Right cardiac atrium (tissue), 5 donors: ENCODE data around the gene LMF1. TPM values are rescaled to one million over a fixed set of nuclear protein-coding genes. Genes with fewer than 3 reads are reported as not detected.

Experiments used
- ATAC-seq, 2 donors: fragments of 200-7000 bp; cut with Tn5 transposase; one replicate each; pipeline versions ENCODE4 v1.8.0 to v1.9.1; 2020; ENCODE audit warnings: moderate library complexity in 2 of 2, mild to moderate bottlenecking in 1 of 2
- DNase-seq, 3 donors: peaks; one replicate each; pipeline ENCODE4 v3.0.0-alpha.2; 2020
- H3K27ac ChIP-seq: one replicate; pipeline ENCODE4 v1.5.1; 2013; ENCODE audit warnings: mild to moderate bottlenecking, low read length, control low read depth, moderate library complexity
- H3K27me3 ChIP-seq: one replicate; pipeline ENCODE4 v1.6.1; 2013; ENCODE audit not compliant: control insufficient read depth, insufficient read depth
- H3K4me1 ChIP-seq: one replicate; pipeline ENCODE4 v1.6.1; 2013; ENCODE audit warnings: low read length; ENCODE audit not compliant: control insufficient read depth, insufficient read depth
- H3K4me3 ChIP-seq: one replicate; pipeline ENCODE4 v1.5.1; 2013; ENCODE audit warnings: low read length, control low read depth
- H3K9me3 ChIP-seq: one replicate; pipeline ENCODE4 v1.6.1; 2013; ENCODE audit warnings: low read length; ENCODE audit not compliant: control insufficient read depth
- WGBS: extraction: QIAGEN DNeasy Blood & Tissue Kit; methylation state at CpG from one replicate; pipeline ENCODE4 v1.1.7; 2013; 5-methylcytosine and 5-hydroxymethylcytosine counted together
- intact Hi-C, 4 donors: fragments of 100-400 bp; cut with DNase I; formaldehyde crosslinking; loops; one replicate each; pipeline versions ENCODE4 v1.11.0 to v1.14.0; 2022 to 2023
- polyA plus RNA-seq: library from polyadenylated mRNA; stranded (reverse); fragments of 200-250 nt; gene quantifications from one replicate; pipeline ENCODE4 v1.2.3, GENCODE V29; 2013
- total RNA-seq, 4 donors: library from RNA; stranded (reverse); fragmentation: NEBNext Ultra II Directional; extraction: Animal tissue kit (Norgen Biotek cat#: 25700); gene quantifications; one replicate each; pipeline ENCODE4 v1.2.1, GENCODE V29; 2021
- donor health status: healthy with polysubstance abuse.
- donor health status: DM: no; HTN: yes; CAD: no.
- donor health status: DM: no; HTN: no; CAD: no.
- donor health status: DM: no; HTN: yes; CAD: no; lungs with severe emphysema.
- donor health status: DM: yes; HTN: yes; CAD: no.

LMF1 gene
- total and polyA plus RNA-seq, 5 donors: 7.8 to 13.3 (median 10.8) TPM

DNA sequence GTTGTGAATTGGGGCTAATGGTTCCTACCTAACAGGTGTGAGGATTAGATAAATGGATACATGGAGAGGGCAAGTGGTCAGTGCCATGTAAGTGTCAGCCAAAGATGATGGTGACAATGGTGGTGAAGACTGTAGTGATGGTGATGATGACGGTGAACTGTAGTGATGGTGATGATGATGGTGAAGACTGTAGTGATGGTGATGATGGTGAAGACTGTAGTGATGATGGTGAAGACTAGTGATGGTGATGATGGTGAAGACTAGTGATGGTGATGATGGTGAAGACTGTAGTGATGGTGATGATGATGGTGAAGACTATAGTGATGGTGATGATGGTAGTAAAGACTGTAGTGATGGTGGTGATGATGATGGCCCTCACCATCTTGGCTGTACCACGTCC, 152.2 kb downstream of the LMF1 start:
- 74% methylated on average over 2 of the region's 2 CpGs for WGBS
- no peak for DNase-seq
- no peaks in the 10 kb centered on the region for H3K9me3 ChIP-seq
- no peaks in the 10 kb centered on the region for H3K4me1 ChIP-seq
- intact Hi-C loops: no loop called here
- H3K27ac ChIP-seq: no peak overlapping the region
- no peak overlapping the region for H3K4me3 ChIP-seq
- no peak for ATAC-seq
- no peaks in the 10 kb centered on the region for H3K27me3 ChIP-seq

DNA sequence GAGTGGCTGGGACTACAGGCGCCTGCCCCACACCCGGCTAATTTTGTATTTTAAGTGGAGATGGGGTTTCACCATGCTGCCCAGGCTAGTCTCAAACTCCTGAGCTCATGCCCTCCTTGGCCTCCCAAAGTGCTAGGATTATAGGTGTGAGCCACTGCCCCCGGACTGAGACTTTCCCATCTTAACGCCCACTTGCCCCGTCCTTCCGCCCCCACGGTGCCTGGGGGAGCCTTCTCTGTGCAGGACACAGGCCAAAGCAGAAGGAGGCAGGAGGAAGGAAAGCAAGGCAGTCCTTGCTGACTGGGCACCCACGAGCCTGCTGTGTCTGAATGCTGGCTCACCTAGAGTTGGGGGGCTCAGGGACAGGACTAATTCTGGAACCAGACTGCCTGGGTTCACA, 152.7 kb downstream of the LMF1 start:
- Histone ChIP-seq H3K27ac (no peak overlapping the region), H3K27me3 (no peaks in the 10 kb centered on the region), H3K4me3 (no peak overlapping the region), H3K4me1 (no peaks in the 10 kb centered on the region), H3K9me3 (no peaks in the 10 kb centered on the region)
- WGBS: 80% methylated on average over 8 of the region's 8 CpGs
- DNase-seq: no peak
- intact Hi-C loops: no loop called here
- ATAC-seq: no peak

DNA sequence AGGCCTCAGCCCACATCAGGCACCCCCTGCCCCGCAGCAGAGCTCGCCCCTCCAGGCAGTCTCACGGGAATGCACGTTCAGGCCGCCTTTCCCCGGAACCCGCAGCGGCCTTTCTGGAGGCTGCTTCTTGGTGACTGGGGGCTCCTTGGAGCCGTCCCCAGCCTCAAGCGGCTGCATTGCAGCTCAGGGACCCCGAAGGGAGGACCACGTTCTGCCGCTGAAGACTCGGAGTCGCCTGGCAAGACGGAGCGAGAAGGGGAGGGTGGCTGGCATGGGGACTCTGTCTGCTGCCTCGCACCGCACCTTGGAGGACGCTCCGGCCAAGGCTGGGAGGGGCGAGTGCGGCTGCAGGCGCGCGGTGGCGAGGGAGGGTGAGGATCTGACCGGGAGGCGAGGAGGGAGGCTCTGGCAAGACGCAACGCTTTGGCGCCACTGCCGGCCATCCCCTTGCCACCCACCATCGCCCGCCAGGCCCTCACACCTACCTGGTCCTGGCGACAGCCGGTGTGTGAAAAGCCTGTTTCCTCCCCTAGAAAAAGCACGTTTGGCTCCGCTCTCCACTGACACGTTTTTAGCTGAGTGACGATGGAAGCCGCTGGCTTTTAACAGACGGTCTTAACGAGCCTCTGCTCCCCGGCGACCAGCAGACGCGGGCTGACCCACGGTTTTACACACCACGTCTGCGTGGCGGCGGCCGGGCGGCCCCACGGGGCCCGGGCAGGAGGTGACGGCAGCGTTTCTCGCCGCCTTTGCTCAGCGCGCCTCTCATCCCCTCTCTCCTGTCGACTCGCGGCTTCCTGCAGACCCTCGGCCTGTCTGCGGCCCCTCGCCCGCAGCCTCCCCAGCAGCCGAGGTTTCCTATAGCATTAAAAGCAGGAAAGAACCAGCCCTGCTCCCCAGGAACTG, 153.5 kb downstream of the LMF1 start:
- WGBS: 57% methylated on average over 71 of the region's 71 CpGs
- Histone ChIP-seq H3K4me1 (no peaks in the 10 kb centered on the region), H3K27ac (no peak overlapping the region), H3K9me3 (no peaks in the 10 kb centered on the region), H3K27me3 (no peaks in the 10 kb centered on the region), H3K4me3 (no peak overlapping the region)
- DNase-seq (no peak), ATAC-seq (no peak)
- intact Hi-C loops: no loop called here

DNA sequence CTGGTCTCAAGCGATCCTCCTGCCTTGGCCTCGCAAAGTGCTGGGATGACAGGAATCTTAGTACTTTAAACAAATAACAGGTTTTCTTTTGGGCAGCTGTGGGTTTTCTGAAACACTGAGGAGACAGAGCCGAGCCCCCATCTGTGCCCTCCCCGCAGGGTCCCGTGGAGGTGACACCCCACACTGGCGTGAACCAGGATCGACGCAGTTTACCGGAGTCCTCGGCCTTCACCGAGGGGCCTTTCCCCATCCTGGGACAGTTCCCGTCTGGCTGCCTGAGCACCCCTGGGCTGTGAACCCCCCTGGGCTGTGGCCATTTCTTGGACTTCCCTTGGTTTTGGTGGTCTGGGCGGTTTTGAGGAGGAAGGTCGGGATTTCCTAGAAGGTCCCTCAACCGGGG, 154.9 kb downstream of the LMF1 start:
- H3K27me3 ChIP-seq: no peaks in the 10 kb centered on the region
- H3K4me1 ChIP-seq: no peaks in the 10 kb centered on the region
- DNase-seq: no peak
- no peaks in the 10 kb centered on the region for H3K9me3 ChIP-seq
- intact Hi-C loops: no loop called here
- 89% methylated on average over 15 of the region's 15 CpGs for WGBS
- no peak overlapping the region for H3K27ac ChIP-seq
- ATAC-seq: no peak
- H3K4me3 ChIP-seq: no peak overlapping the region

DNA sequence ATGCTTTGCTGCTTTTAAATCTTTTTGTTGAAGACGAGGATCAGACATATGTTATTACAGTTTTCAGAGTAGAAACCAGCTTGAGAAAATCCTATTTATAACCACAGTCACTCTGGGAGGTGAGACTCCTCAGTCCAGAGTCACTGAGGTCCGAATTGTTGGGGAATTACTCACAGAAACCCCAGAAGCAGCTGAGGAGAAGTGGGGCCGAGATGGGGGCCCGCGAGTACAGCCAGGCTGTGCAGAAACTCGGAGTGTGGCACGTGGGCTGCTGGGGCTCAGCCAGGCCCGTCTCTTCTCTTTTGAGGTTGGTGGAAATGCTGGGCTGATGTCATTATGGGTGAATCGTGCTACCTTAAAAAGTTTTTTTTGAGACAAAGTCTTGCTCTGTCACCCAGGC, 155.8 kb downstream of the LMF1 start:
- Histone ChIP-seq H3K4me1 (no peaks in the 10 kb centered on the region), H3K27me3 (no peaks in the 10 kb centered on the region), H3K27ac (no peak overlapping the region), H3K4me3 (no peak overlapping the region), H3K9me3 (no peaks in the 10 kb centered on the region)
- intact Hi-C loops: loop anchor here in 2 of 4 donors (5.0 kb wide), 2 partner anchors 237 to 242 kb away; no protein-coding TSS in a partner anchor
- DNase-seq (no peak), ATAC-seq (no peak)
- 73% methylated on average over 9 of the region's 9 CpGs for WGBS

DNA sequence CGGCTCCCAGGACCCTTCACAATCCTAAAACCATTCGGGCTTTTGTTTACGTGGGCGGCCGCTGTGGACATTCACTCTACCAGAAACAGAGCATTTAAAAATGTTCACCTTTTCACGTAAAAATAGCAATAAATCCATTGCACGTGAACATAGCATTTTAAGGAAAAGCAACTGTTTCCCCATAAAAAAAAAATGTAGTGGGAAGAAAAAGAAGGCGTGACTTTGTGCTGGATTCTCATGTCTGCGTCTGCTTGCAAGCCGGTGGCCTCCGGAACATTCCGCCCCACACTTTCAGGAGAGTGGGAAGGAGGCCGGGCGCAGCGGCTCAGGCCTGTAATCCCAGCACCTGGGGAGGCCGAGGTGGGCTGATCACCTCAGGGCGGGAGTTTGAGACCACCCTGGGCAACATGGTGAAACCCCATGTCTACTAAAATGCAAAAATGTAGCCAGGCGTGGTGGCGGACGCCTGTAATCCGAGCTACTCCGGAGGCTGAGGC, 156.8 kb downstream of the LMF1 start:
- H3K9me3 ChIP-seq: no peaks in the 10 kb centered on the region
- intact Hi-C loops: loop anchor here in 3 of 4 donors (2.0 to 5.0 kb wide), 3 partner anchors 238 to 243 kb away; no protein-coding TSS in a partner anchor
- H3K27ac ChIP-seq: no peak overlapping the region
- H3K4me3 ChIP-seq: no peak overlapping the region
- no peak for ATAC-seq
- 61% methylated on average over 22 of the region's 22 CpGs for WGBS
- no peaks in the 10 kb centered on the region for H3K4me1 ChIP-seq
- no peaks in the 10 kb centered on the region for H3K27me3 ChIP-seq
- DNase-seq: no peak

DNA sequence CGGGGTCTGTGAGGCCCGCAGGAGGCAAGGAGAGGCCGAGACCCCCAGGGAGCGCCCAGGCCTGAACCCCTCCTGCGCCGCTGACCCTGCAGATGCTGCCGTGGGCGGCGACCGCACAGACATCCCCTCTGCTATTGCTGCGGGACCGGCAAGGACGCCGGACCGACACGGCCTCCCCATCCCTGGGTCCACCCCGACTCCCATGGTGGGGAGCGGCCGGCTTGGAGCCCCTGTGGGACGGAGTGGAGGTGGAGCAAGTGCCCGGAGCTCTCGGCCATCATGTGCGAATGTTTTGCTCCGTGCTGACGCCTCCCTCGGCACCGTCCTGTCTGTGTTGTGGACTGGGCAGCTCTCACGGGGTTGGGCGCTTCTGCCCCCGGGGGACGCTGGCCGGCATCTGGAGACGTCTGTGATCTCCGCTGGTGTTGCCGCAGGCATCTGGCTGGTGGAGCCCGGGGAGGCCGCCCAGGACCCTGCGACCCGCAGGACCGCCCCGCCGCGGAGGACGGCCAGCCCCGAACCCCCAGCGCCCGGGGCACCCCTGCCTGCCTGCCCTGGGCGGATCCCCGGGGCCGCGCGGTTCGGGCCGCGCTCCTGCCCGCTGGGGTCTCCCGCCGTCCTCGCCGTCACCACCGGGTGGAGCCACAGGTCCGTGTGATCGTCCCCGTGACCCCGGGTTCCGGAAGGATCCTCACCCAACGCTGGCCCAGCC, 157.4 kb downstream of the LMF1 start:
- Histone ChIP-seq H3K27ac (no peak overlapping the region), H3K4me3 (no peak overlapping the region), H3K9me3 (no peaks in the 10 kb centered on the region), H3K27me3 (no peaks in the 10 kb centered on the region), H3K4me1 (no peaks in the 10 kb centered on the region)
- ATAC-seq (peak; percentile 66 to 77), DNase-seq (peak in 2 of 3 donors; percentile 83 to 85)
- intact Hi-C loops: loop anchor here in 3 of 4 donors (2.0 to 5.0 kb wide), 3 partner anchors 239 to 244 kb away; no protein-coding TSS in a partner anchor
- WGBS: 10% methylated on average over 67 of the region's 67 CpGs

DNA sequence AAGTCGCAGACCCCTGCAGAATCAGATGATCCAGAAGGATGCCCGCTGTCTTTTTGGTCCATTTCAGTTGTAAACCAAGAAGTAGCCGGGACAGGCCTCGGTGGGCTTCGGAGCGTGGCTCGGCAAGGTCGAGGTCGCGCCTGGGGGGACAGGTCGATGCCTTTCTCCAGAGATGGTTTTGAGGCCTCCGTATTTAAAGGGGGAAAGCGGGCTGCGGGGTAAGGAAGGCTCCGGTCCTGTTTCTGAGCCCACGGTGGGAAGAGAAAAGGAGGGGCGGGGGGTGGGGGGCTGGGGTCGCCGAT, 162.7 kb downstream of the LMF1 start:
- intact Hi-C loops: no loop called here
- no peak for DNase-seq

DNA sequence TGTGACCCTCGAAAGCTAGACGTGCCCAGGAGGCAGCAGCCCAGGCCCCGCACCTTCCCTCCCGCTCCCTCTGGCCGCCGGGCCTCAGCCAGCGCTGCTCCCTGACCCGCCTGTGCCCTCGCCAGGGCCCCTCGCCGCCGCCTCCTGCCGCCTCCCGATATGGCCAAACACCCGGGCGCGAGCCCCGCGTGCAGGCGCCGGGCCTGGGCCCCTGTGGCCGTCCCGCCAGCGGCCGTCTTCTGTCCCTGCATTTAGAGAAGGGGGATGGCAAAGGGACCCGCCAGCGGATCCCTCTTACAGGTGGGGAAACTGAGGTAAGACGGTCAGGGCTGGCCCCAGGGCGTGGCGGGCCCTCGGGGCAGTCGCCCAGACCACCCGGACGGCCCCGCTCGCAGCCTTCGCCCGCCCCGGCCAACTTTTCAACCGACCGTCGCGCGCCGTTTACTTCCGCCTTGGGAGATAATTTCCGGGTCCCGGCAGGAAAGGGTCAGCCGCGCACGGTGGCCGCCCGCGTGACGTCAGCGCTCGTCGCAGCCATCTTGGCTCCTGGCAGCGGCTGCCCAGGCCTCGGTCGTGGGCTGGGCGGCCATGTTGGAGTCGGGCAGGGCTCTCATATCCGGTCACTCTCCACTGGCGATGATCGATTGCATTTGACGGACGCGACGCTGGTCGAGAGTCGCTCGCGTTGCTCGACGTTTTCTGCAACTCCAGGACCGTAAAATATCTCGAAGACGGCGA, 163.3 kb downstream of the LMF1 start:
- no peaks in the 10 kb centered on the region for H3K9me3 ChIP-seq
- DNase-seq: peak; percentile 95 to 98 (median 98)
- peak; percentile 98 for ATAC-seq
- 15% methylated on average over 80 of the region's 80 CpGs for WGBS
- no peaks in the 10 kb centered on the region for H3K27me3 ChIP-seq
- H3K4me3 ChIP-seq: peak overlapping the region; percentile 82
- no peaks in the 10 kb centered on the region for H3K4me1 ChIP-seq
- intact Hi-C loops: no loop called here
- peak overlapping the region; percentile 74 for H3K27ac ChIP-seq

More for the DNA sequence above, 162.7 kb downstream of the LMF1 start:
- 42% methylated on average over 19 of the region's 19 CpGs for WGBS
- no peak for ATAC-seq
- Histone ChIP-seq H3K4me3 (peak overlapping the region; percentile 54), H3K27ac (no peak overlapping the region), H3K9me3 (no peaks in the 10 kb centered on the region), H3K4me1 (no peaks in the 10 kb centered on the region), H3K27me3 (no peaks in the 10 kb centered on the region)

DNA sequence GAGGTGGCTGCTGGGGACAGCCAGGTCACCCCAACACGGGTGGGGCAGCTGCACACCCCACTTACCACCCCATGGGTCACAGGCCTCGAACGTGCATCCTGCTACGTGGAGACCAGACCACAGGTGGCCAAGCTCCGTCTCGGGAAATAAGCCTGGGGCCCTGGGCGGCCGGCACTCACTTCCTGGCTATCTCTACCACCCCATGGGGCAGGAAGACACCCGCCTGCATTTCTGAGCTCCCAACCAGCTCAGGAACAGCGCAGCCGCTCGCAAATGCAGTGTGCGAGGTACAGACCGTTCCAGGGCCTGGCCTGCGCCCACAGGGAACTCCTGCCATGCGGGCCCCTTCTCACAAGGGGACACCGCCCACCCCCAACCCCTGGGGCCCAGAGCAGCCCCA, 165.3 kb downstream of the LMF1 start:
- Histone ChIP-seq H3K4me3 (no peak overlapping the region), H3K27me3 (no peaks in the 10 kb centered on the region), H3K4me1 (no peaks in the 10 kb centered on the region), H3K27ac (no peak overlapping the region), H3K9me3 (no peaks in the 10 kb centered on the region)
- ATAC-seq (no peak), DNase-seq (peak in 1 of 3 donors; percentile 58)
- intact Hi-C loops: no loop called here
- 77% methylated on average over 17 of the region's 17 CpGs for WGBS
